GM18870 (cell line): ENCODE data around the gene FRMD4A.
"Not testable (repeated sequence)": the region's sequence is repeated elsewhere in the genome, so short reads cannot be mapped to it uniquely, and the experiment has no call there.

Experiments used
- ATAC-seq: cut with Tn5 transposase; IDR thresholded peaks from one replicate; pipeline ENCODE4 v1.9.1; 2021; ENCODE audit warnings: moderate library complexity; ENCODE audit not compliant: unreplicated experiment

Gene FRMD4A

DNA sequence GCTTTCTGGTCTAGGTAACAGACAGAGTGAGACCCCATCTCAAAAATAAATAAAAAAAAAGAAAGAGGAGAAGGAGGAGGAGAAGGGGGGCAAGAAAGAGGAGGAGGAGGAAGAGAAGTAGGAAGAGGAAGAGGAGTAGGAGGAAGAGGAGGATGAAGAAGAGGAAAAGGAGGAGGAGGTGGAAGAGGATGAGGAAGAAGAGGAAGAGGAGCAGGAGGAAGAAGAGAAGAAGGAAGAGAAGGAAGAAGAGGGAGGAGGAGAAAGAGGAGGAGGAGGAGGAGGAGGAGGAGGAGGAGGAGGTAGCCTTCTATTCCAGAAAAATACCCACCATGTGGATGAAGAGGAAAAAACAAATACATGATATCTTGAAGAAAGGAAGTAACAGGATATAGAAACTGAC, 172.1 kb downstream of the FRMD4A start:
- ATAC-seq = no peak

DNA sequence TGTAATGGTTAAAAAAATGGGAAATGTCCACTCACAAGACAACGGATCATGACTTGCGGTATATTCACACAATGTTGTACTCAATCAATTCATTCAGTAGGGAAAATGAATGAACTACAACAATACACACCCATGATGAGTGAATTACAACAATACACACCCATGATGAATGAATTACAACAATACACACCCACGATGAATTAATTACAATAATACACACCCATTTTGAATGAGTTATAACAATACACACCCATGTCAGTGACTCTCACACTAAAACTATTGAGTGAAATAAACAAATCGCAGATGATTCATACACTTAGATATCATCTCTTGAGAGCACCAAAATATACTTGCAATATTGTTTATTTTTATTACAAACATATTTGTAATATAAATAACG, 174.6 kb downstream of the FRMD4A start:
- ATAC-seq = no peak

DNA sequence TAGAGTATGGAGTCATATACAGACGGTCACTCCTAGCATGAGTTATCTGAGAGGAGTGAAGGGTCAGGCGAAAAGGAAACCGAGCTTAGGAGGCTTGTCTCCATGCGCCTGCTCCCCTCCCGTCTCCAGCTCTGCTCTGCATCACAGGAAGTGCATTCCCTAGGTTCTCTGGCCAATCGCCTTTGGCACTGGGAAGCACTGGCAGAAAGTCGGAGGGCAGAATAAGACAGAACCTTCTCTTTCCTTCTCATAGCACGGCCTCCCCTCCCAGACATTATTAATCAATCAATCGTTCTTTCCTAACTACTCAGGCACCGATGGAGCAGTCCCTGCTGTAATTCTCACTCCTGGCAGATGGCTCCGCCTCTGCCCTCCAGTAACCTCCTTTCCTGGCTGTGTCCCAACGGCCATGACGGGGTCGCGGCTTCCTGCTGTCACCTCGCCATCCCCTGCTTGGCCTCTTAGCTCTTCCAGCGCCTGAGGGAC, 177.1 kb downstream of the FRMD4A start:
- no peak for ATAC-seq

DNA sequence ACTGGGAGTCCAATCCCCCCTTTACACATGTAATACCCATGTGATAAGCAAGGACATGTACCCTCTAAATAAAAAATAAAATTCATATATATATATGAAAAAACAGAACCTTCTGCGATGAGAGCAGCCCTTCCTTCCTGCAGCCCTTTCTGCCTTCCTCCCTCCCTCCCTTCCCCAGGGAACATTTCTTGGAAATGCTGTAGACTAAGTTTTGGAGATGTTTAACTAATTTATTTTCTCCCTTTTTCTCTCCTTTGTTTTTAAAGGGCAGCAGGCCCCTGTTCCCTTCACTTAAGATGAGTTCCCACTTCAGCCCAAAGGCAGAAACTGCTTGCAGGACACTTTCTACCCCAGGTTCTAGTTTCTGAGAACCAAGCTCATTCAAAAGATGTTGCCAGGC, 179.2 kb downstream of the FRMD4A start:
- ATAC-seq = no peak

DNA sequence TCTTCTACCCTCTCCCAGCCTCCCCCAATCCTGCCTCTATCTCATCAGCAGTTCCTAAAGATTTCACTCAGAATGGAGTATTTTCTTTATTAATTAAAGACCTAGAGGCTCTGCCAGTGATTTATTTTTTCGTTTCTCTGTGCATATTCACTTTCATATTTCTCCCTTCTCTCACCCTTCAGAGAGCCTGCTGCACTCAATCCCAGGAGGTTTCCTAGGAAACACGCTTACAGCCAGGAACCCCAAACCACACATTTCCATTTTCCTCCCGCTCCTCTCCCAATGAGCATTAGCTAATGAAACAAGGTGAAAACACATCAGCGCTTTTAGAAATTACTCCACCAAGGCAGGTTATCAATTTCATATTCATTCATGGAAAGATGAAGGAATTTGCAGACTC, 180.2 kb downstream of the FRMD4A start:
- ATAC-seq = no peak

DNA sequence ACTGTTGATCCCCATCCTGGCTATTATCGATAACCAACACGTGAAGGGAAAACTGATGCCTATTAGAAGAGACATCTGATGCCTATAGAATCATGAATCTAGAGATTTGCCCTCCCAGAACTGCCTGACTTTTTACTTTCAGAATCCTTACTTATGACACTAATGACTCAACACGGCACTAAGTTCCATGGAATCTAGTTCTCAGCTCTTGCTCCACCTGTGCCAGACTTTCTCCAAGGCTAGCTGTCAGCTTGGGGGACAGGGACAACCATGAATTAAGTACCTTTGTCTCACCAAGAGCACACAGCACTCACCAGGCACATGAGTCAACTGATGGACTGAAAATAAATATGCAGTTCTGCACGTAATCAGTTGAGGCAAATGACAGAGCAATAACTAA, 184.2 kb downstream of the FRMD4A start:
- no peak for ATAC-seq

DNA sequence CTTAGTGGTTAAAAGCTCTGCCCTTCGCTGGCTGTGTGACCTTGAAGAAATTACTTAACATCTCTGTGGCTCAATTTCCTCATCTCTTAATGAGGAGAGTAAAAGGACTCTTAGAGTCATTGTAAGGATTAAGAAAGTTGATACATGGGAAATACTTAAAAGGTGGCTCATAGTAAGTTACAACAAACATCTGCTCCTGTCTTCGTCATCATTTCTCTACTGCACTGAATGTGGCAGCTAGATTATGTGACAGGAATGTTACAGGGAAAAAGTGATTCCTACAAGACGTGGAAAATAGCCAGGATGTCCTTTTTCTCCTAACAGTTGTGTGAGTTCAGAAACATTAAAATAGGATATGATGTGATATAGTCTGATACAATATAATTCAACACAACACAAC, 184.7 kb downstream of the FRMD4A start:
- ATAC-seq = no peak

DNA sequence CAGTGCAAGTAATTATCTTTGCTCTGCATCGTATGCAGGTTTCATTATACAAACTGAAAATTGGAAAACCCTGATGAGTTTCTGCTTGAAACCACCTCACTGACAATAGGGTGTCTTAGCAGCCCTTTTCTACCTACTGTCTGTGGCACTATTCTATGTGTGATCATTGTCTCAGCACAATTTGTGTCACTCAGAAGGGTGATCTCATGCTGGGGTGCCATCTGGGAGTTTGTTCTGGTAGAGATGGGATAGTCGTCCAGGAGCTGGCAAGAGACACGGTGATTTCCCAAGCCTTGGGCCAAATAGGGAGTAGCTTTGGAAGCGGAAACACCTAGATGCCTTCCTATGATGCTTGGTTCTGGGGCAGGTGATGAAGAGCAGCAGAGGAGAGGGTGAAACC, 186.3 kb downstream of the FRMD4A start:
- ATAC-seq = no peak

DNA sequence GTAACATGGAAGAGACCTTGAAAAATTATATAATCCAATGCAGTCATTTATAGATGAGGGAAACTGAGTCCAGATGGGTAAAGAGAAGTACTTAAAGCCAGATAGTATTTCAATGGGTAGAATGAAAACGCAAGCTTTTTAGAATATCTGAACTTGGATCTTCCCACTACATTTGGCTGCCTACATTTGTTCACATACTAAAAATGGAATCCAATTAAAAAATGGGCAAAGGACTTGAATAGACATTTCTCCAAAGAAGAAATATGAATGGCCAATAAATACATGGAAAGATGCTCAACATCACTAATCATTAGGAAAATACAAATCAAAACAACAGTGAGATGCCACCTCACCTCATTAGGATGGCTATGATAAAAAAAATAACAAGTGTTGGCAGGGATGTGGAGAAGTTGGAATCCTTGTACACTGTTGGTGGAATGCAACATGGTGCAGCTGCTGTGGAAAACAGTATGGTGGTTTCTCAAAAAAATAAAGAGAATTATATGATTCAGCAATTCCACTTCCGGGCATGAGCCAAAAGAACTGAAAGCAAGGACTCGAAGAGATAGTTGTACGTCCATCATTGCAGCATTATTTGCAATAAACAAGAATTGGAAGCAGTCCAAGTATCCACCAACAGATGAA, 188.0 kb downstream of the FRMD4A start:
- ATAC-seq = no peak

DNA sequence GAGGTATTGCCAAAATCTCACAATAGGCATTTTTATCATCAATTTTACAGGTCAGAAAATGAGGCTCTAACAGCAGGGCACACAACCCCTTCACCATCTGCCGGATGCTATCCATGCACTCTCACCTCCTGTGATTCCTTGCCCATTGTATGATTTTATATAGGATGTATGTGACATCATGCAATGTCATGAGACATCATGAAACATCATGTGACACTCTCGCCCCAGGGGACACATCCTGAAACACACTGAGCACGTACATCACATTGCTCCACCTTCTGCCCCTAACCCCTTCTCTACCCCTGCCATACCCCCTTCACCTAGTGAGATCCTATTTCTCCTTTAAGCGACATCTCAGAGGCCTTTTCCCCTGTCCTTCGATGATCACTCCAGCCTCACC, 189.4 kb downstream of the FRMD4A start:
- ATAC-seq = no peak

DNA sequence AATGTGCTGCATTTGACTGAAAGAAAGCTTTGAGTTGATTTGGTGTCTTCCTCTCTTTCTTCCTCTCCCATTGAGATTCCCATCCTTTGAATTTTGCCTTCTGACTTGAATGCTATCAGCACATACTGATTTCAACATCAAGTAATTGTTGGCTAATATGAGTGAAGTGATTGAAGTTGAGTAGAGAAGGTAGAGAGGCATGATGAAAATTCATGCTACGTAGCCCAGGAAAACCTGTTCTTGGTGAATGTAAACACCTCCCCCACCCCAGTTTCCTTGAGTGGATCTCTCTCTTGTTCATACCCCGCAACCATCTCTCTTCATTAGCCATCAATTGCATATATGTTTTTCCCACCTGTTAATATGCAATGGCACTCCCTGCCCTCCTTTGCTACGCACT, 193.3 kb downstream of the FRMD4A start:
- no peak for ATAC-seq

DNA sequence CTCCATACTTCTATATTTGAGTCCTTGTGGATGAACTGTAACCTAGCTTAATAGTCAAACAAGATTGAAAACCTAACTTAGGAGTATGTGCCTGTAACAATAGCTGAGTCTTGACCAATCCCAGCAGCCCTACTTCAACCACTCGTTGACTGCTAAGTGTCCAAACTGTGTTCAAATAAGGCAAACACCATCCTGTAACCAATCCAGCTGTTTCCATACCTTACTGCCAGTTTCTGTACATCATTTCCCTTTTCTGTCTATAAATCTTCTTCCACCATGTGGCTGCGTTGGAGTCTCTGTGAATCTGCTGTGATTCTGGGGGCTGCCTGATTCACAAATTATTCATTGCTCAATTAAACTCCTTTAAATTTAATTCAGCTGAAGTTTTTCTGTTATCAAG, 195.5 kb downstream of the FRMD4A start:
- ATAC-seq = not testable (repeated sequence)

DNA sequence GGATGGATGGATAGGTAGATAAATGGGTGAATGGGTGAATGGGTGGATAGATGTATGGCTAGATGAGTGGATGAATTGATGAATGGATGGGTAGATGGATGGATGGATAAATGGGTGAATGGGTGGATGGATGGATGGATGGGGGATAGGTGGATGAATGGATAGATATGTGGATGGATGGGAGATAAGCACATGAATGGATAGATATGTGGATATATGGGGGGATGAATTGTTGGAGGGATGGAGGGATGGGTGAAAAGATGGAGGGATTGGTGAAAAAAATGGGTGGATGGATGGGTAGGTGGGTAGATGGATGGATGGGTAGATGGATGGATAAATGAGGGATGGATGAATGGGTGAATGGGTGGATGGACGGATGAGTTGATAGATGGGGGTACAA, 196.4 kb downstream of the FRMD4A start:
- ATAC-seq = no peak

DNA sequence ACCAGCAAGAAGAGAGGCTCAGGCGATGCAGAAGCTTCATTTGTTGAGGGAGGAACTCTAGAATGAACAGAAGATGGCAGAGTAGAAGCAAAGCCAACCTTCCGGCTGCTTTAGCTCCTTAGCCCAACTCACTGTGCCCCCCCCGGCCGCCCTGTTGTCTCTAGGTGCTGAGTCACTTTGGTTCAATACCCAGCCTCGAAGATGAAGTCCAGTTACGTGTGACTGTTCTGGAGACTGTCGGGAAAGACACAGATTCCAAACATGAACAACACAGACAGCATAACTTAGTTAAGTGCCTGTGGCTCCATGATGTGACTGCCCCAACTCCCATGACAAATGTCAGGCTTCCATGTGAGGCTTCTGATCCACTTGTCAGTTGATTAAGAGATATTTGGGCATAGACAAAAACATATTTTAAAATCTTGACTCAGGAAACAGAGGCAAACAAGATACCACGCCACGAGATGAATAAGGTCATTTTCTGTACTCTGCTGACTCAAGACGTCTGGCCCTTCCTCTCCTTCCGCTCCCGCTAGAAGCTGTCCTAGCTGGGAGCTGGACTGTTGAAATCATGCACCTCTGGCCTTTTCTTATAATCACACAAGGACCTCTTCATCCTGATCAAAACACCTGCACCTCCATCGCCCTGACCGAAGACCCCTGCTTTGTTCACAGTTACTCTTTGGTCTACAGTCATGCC, 199.3 kb downstream of the FRMD4A start:
- ATAC-seq = no peak

DNA sequence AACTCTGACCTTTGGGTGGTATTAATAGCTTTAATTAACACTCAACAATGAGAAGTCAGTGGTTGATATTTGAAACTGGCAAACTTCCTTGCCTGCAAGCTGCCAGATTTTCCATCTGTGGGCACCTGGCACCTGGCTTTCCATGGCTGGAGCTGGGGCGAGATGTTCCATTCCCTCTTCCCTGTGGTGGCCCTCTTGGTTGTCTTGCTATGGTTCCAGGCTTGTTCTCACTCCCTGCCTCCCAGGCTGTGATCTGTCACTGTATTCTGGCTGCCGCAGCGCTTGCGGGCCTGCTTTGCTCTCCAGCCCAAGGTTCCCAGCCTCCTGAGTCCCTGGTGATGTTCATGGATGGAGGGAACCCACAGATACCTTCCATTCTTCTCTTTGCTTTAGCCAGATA, 201.0 kb downstream of the FRMD4A start:
- no peak for ATAC-seq

DNA sequence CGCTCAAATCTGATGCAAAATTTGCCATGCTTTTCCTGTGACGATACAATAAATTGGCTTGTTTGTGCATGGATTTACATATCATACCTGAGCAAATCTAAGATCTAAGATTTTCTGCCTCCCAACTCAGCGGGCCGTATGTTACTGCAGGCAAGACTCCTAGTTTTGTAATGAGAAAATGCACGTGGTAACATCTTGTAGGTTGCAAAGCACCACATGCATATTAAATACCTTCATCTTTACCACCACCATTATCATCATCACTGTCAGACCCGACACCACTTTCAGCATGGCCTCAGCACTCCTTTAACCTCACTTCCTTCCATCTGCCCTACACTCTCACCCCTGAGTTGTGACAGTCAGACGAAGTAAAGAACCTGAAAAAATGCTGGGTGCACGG, 202.2 kb downstream of the FRMD4A start:
- ATAC-seq = no peak

DNA sequence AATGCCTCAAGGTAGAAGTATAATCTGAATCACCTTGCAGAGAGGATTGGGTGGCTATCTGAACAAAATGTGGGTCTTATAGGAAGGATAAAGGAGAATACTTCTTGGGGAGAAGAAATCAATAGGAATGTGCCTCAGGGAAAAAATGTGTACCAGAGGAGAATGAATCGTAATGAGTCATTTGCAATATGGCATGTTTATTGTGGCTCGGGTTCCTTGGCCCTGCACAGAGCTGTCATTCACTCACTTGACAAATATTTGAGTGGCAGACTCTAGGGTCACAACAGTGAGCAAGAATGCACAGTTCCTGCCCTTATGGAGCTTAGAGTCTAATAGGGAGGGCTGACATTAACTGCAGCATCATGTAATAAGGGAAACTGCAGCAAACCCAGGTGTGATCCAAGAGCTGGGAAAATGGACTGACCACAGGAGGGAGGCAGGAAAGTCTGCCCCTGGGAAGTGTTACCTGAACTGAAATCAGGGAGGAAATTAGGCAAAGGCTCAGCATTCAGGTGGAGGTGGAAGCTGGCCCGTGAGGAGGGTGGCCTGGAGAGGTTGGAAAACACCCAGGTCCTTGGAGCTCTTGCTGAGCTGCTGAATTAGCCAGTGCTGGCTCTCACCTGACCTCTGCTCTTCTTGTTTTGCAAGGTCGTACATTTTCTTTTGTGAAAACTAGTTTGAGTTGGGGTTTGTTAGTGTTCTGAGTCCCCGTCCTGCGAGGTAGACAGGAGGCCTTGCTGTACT, 203.9 kb downstream of the FRMD4A start:
- ATAC-seq = no peak

DNA sequence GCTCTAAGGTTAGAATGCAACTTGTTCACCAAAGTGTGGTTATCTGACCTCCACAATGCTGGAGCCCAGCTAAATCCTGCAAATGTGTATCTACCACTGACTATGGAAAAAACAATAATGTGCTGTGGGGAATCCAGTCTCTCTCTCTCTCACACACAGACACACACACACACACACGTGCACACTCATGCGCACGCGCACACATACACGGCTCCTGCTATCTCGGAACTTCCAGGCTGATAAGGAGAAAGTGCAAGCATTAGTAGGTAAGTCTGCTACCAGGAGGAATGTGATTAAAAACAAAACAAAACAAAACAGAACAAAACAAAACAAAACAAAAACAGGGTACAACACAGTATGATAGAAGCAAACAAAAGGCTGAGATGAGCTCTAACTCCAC, 205.2 kb downstream of the FRMD4A start:
- ATAC-seq = no peak

DNA sequence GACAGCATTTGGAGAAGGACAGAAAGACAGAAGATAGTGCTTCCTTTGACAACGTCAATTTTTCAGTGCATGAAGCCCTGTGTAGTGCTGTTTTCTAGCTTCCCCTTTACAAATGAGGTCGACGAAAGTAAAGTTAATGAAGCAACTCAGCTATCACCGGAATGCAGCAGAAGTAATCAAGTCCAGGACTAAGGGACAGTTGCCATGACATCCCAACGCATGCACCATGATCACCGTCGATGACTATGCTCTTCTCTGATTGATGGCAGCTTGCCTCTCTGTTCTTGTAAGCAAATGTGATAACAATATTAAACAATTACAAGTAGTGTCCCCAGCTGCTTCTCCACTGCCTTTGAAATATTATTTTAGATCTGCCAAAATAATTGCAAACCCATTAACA, 205.8 kb downstream of the FRMD4A start:
- no peak for ATAC-seq

DNA sequence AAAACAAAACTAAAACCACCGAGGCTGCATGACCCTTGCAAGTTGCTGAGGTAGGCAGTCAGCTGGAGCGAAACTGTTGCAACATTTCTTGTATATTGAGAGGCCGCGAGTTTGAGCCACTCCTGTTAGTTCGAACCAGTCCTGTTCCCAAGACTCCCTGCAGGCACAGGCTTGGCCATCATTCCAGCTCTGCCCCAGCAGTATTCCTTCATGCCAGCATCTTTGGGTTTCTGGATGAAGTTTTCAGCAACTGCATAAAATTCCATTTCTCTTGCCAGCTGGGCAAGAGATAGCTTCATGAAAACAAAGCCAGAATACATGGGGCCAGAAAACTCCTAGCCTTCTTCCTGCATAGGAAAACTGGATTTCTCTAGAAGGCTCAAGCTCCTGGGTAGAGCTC, 207.6 kb downstream of the FRMD4A start:
- no peak for ATAC-seq

DNA sequence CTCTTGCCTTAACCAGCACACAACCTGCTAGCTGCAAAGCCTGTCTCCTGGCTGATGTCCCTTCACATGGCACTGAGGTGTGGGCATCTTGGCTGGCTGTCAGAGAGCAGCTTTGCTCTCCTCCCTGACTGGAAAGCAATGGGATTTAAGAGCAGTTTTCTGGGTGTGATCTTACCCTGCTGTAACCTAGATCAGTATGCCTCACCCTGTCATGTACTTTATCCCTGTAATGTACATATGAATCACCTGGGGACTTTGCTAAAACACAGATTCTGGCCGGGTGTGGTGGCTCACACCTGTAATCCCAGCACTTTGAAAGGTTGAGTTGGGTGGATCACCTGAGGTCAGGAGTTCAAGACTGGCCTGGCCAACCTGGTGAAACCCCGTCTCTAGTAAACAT, 209.9 kb downstream of the FRMD4A start:
- no peak for ATAC-seq

DNA sequence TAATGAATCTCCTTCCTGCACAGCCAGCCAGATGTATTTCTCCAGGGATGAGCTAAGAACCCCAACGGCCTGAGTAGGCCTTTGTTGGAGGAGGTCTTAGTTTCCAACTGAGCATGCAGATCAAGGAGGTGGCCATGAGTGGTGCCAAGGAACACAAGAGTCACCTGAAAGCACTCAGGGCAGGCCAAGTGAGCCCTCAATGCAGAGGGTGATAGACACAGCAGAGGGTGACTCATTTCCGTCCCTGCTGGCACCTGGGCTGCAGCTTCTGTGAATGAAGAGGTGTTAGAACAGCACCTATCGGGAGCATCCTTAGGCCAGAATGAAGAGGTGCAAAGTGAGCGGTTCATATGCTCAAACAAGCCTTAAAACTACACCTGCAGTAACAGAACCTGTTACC, 211.8 kb downstream of the FRMD4A start:
- ATAC-seq = no peak
